ENCODE measurements around the gene CNTNAP2.

Gene CNTNAP2

DNA sequence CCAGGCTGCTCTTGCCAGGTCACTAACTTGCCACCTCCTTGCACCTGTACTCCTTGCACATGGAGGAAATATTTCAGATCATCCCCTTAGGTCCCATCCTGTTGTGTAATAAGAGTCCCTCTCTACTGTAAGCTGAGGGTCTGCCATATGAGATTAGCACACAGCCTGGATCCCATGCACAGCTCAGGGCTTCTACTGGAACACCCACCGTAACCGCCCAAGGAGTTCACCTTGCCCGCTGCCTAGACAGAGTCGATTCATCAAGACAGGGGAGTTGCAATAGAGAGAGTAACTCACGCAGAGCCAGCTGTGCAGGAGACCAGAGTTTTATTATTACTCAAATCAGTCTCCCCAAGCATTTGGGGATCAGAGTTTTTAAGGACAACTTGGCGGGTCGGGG, 1779.5 kb downstream of the CNTNAP2 start:
- H3K27me3 ChIP-seq (ENCODE audit: insufficient read depth, low read length, poor library complexity) = peaks cover 3% of the 10 kb centered on the region
- H3K27ac ChIP-seq (ENCODE audit: low read length) = no peak overlapping the region
- no peak overlapping the region for H2AFZ ChIP-seq (ENCODE audit: low read depth, low read length)
- H3K4me3 ChIP-seq (ENCODE audit: low read depth in 1 of 2, low read length in 2 of 2) = no peak overlapping the region
- no peaks in the 10 kb centered on the region for H3K4me1 ChIP-seq (ENCODE audit: insufficient read depth, low read length)
- no peak overlapping the region for H3K4me2 ChIP-seq (ENCODE audit: insufficient read depth, low read length)
- DNase-seq (no peak), ATAC-seq (ENCODE audit: insufficient read depth, low read depth) (no peak)
- H3K79me2 ChIP-seq (ENCODE audit: insufficient read depth, low read length) = no peaks in the 10 kb centered on the region
- no peaks in the 10 kb centered on the region for H4K20me1 ChIP-seq (ENCODE audit: insufficient read depth, low read length)
- TF ChIP-seq EZH2 (IDR thresholded peaks at IDR 0.05; ENCODE audit: borderline replicate concordance, low read depth, low read length, severe bottlenecking) = no peak
- TF ChIP-seq, protein P1, sequence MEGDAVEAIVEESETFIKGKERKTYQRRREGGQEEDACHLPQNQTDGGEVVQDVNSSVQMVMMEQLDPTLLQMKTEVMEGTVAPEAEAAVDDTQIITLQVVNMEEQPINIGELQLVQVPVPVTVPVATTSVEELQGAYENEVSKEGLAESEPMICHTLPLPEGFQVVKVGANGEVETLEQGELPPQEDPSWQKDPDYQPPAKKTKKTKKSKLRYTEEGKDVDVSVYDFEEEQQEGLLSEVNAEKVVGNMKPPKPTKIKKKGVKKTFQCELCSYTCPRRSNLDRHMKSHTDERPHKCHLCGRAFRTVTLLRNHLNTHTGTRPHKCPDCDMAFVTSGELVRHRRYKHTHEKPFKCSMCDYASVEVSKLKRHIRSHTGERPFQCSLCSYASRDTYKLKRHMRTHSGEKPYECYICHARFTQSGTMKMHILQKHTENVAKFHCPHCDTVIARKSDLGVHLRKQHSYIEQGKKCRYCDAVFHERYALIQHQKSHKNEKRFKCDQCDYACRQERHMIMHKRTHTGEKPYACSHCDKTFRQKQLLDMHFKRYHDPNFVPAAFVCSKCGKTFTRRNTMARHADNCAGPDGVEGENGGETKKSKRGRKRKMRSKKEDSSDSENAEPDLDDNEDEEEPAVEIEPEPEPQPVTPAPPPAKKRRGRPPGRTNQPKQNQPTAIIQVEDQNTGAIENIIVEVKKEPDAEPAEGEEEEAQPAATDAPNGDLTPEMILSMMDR (IDR thresholded peaks at IDR 0.05; ENCODE audit: borderline replicate concordance, extremely low read depth, low read length, poor library complexity, severe bottlenecking) = no peak
- H3K36me3 ChIP-seq (ENCODE audit: insufficient read depth, low read length) = no peaks in the 10 kb centered on the region
- no peaks in the 10 kb centered on the region for H3K9me3 ChIP-seq (ENCODE audit: insufficient read depth, low read length, severe bottlenecking)
- no peak overlapping the region for H3K9ac ChIP-seq (ENCODE audit: low read depth, low read length)

DNA sequence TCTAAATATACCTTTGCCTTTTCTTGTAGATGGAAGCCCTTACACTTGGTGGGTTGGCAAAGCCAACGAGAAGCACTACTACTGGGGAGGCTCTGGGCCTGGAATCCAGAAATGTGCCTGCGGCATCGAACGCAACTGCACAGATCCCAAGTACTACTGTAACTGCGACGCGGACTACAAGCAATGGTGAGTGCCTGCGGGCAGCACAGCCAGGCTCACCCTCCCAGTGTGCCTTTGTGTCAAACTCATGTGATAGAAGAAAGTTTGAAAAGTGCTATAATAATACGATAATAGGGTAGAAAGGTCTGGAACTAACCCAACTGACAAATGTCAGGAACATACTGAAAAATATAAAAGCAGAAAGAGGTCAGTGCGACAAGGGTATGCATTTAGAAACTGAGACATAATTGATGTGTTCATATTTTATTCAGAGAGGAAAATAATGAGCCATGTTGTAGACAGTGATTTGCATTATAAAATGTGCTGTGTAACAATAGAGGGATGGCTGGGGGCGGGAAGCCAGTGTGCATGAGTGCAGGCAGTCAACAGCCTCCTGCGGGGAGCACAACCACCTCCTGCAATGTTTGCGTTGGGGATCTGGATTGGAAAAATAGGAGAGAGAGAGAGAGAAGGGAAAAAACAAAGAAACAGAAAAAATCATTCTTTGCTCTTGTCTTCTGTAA, 1787.1 kb downstream of the CNTNAP2 start:
- no peaks in the 10 kb centered on the region for H3K27me3 ChIP-seq (ENCODE audit: insufficient read depth, low read length, poor library complexity)
- H3K27ac ChIP-seq (ENCODE audit: low read length) = no peak overlapping the region
- H3K4me1 ChIP-seq (ENCODE audit: insufficient read depth, low read length) = no peaks in the 10 kb centered on the region
- no peak for TF ChIP-seq EZH2 (IDR thresholded peaks at IDR 0.05; ENCODE audit: borderline replicate concordance, low read depth, low read length, severe bottlenecking)
- TF ChIP-seq, protein P1 (IDR thresholded peaks at IDR 0.05; ENCODE audit: borderline replicate concordance, extremely low read depth, low read length, poor library complexity, severe bottlenecking) = no peak
- no peak overlapping the region for H3K9ac ChIP-seq (ENCODE audit: low read depth, low read length)
- H3K9me3 ChIP-seq (ENCODE audit: insufficient read depth, low read length, severe bottlenecking) = no peaks in the 10 kb centered on the region
- no peak overlapping the region for H3K4me3 ChIP-seq (ENCODE audit: low read depth in 1 of 2, low read length in 2 of 2)
- no peaks in the 10 kb centered on the region for H3K36me3 ChIP-seq (ENCODE audit: insufficient read depth, low read length)
- H2AFZ ChIP-seq (ENCODE audit: low read depth, low read length) = no peak overlapping the region
- no peaks in the 10 kb centered on the region for H3K79me2 ChIP-seq (ENCODE audit: insufficient read depth, low read length)
- no peak overlapping the region for H3K4me2 ChIP-seq (ENCODE audit: insufficient read depth, low read length)
- DNase-seq = no peak
- H4K20me1 ChIP-seq (ENCODE audit: insufficient read depth, low read length) = no peaks in the 10 kb centered on the region
- ATAC-seq (ENCODE audit: insufficient read depth, low read depth) = no peak

DNA sequence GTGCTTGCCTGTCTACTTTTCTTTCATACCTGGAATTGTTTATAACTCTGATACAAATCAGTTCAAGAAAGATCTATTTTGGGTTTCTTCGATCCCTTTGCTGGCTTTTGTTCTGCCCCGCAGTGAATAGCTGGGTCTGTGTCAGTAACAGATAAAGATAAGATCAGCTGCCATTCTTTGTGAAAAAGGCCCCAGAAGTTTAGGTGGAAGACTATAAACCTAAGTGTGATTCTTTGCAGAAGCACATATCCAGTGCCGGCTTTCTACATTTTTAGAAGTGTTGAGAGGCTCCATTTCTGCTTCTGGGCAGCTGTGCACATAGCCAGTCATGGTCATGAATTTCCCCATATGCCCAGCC, 1787.6 kb downstream of the CNTNAP2 start:
- no peak for ATAC-seq (ENCODE audit: insufficient read depth, low read depth)
- no peaks in the 10 kb centered on the region for H3K27me3 ChIP-seq (ENCODE audit: insufficient read depth, low read length, poor library complexity)
- TF ChIP-seq EZH2 (IDR thresholded peaks at IDR 0.05; ENCODE audit: borderline replicate concordance, low read depth, low read length, severe bottlenecking) = no peak
- TF ChIP-seq, protein P1 (IDR thresholded peaks at IDR 0.05; ENCODE audit: borderline replicate concordance, extremely low read depth, low read length, poor library complexity, severe bottlenecking) = no peak
- H4K20me1 ChIP-seq (ENCODE audit: insufficient read depth, low read length) = no peaks in the 10 kb centered on the region
- H3K4me2 ChIP-seq (ENCODE audit: insufficient read depth, low read length) = no peak overlapping the region
- no peak overlapping the region for H3K27ac ChIP-seq (ENCODE audit: low read length)
- H3K9ac ChIP-seq (ENCODE audit: low read depth, low read length) = no peak overlapping the region
- H3K4me3 ChIP-seq (ENCODE audit: low read depth in 1 of 2, low read length in 2 of 2) = no peak overlapping the region
- H3K79me2 ChIP-seq (ENCODE audit: insufficient read depth, low read length) = no peaks in the 10 kb centered on the region
- H3K9me3 ChIP-seq (ENCODE audit: insufficient read depth, low read length, severe bottlenecking) = no peaks in the 10 kb centered on the region
- no peak for DNase-seq
- no peak overlapping the region for H2AFZ ChIP-seq (ENCODE audit: low read depth, low read length)
- H3K4me1 ChIP-seq (ENCODE audit: insufficient read depth, low read length) = no peaks in the 10 kb centered on the region
- H3K36me3 ChIP-seq (ENCODE audit: insufficient read depth, low read length) = no peaks in the 10 kb centered on the region
